ENCODE results near the gene NAALADL2. TPM values are rescaled to one million over a fixed set of nuclear protein-coding genes. Genes with fewer than 3 reads are reported as not detected.

NAALADL2 gene
- total RNA-seq, 1 donor from 2014 or later = 11.5 TPM

DNA sequence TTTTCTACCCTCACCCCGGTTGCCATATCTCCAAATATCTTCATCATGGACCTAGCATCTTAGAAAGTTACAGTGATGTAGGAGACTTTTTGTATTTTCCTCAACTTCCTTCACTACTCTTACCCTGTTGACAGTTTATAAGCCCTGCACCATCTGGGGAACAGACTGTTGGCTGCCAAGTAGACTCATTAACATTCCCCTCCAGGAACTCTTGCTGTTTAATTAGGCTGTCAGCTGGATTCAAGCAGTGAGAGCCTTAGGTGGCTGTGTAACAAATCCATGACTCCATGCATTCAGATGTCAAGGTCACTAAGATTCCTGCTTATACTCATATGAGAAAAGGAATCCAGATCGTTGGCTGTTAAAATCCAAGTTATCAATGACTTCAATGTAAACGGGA is 198.3 kb downstream of the NAALADL2 start:
- H3K79me2 ChIP-seq (ENCODE audit: low read depth) = no peaks in the 10 kb centered on the region
- Mint-ChIP-seq H3K36me3 (no peaks in the 10 kb centered on the region), H3K27ac (no peak overlapping the region), H3K4me3 (no peak overlapping the region), H3K4me1 (peaks cover 7% of the 10 kb centered on the region), H3K27me3 (ENCODE audit: insufficient read depth, low read depth) (peaks cover 2% of the 10 kb centered on the region), H3K9me3 (peaks cover 9% of the 10 kb centered on the region)
- H3K9ac ChIP-seq = no peak overlapping the region
- no peak overlapping the region for H3K4me3 ChIP-seq
- no peaks in the 10 kb centered on the region for H4K20me1 ChIP-seq (ENCODE audit: low read depth)
- TF ChIP-seq, protein P1, sequence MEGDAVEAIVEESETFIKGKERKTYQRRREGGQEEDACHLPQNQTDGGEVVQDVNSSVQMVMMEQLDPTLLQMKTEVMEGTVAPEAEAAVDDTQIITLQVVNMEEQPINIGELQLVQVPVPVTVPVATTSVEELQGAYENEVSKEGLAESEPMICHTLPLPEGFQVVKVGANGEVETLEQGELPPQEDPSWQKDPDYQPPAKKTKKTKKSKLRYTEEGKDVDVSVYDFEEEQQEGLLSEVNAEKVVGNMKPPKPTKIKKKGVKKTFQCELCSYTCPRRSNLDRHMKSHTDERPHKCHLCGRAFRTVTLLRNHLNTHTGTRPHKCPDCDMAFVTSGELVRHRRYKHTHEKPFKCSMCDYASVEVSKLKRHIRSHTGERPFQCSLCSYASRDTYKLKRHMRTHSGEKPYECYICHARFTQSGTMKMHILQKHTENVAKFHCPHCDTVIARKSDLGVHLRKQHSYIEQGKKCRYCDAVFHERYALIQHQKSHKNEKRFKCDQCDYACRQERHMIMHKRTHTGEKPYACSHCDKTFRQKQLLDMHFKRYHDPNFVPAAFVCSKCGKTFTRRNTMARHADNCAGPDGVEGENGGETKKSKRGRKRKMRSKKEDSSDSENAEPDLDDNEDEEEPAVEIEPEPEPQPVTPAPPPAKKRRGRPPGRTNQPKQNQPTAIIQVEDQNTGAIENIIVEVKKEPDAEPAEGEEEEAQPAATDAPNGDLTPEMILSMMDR (IDR thresholded peaks at IDR 0.05) = no peak
- no peak for TF ChIP-seq EZH2 (IDR thresholded peaks at IDR 0.05)
- TF ChIP-seq EZH2phosphoT487 (IDR thresholded peaks at IDR 0.05) = no peak
- H2AFZ ChIP-seq (replicated peaks) = no peak overlapping the region
- peak; percentile 12 for DNase-seq (ENCODE audit: low spot score)
- H3K4me2 ChIP-seq = no peak overlapping the region
- no peaks in the 10 kb centered on the region for H3K9me3 ChIP-seq (ENCODE audit: low read depth)
- no peaks in the 10 kb centered on the region for H3F3A ChIP-seq (ENCODE audit: low read depth)
- H3K27ac ChIP-seq = no peak overlapping the region
- H3K27me3 ChIP-seq = no peaks in the 10 kb centered on the region
- peaks cover 6% of the 10 kb centered on the region for H3K4me1 ChIP-seq
- no peaks in the 10 kb centered on the region for H3K36me3 ChIP-seq

DNA sequence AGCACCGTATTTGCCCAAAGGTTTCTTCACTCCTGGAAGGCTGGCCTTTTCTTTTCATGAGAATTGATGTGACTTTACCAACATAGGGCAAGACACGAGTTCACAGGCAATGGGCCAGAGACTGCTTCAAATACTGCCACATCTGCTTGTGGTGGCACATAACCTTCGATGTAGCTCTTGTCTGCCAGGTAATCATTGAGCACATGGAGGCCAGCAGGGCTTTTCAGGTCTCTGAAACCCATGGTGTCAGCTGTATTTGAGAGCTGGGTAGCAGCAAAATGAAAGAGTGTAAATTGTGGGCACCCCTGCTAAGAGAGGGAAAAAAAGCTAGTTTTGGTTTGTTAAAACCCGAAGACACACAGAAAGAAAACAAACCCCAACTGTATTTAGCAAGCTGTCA is 200.7 kb downstream of the NAALADL2 start:
- H3K4me3 ChIP-seq = no peak overlapping the region
- H3K4me1 Mint-ChIP-seq = peaks cover 7% of the 10 kb centered on the region
- no peaks in the 10 kb centered on the region for H3F3A ChIP-seq (ENCODE audit: low read depth)
- peaks cover 8% of the 10 kb centered on the region for H3K9me3 Mint-ChIP-seq
- no peak overlapping the region for H3K9ac ChIP-seq
- H2AFZ ChIP-seq (replicated peaks) = no peak overlapping the region
- DNase-seq (ENCODE audit: low spot score) = no peak
- H3K4me1 ChIP-seq = peaks cover 6% of the 10 kb centered on the region
- H3K4me3 Mint-ChIP-seq = no peak overlapping the region
- H3K4me2 ChIP-seq = no peak overlapping the region
- no peaks in the 10 kb centered on the region for H3K9me3 ChIP-seq (ENCODE audit: low read depth)
- H3K36me3 Mint-ChIP-seq = no peaks in the 10 kb centered on the region
- H4K20me1 ChIP-seq (ENCODE audit: low read depth) = no peaks in the 10 kb centered on the region
- H3K79me2 ChIP-seq (ENCODE audit: low read depth) = no peaks in the 10 kb centered on the region
- no peak overlapping the region for H3K27ac Mint-ChIP-seq
- no peak for TF ChIP-seq EZH2 (IDR thresholded peaks at IDR 0.05)
- TF ChIP-seq EZH2phosphoT487 (IDR thresholded peaks at IDR 0.05) = no peak
- TF ChIP-seq, protein P1 (IDR thresholded peaks at IDR 0.05) = no peak
- peaks cover 2% of the 10 kb centered on the region for H3K27me3 Mint-ChIP-seq (ENCODE audit: insufficient read depth, low read depth)
- no peak overlapping the region for H3K27ac ChIP-seq
- H3K27me3 ChIP-seq = no peaks in the 10 kb centered on the region
- H3K36me3 ChIP-seq = no peaks in the 10 kb centered on the region

DNA sequence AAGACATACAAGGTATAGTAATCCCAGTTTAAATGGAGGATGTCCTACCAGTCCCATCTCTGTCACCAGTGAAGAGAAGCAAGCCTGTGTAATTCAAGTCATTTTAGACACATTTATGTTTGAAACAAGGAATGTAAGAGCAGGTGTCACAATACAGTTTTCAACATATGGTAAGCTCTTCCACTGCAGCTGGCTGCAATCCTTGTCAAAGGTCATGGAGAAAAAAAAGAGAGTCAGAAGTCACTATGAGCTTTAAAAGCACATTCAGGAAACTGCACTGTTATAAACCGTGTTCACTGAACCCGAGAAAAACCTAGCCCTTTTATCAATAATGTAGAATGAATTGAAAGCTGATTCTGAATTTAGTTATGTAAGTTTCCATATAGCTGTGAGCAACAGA is 206.4 kb downstream of the NAALADL2 start:
- H3K4me3 ChIP-seq = no peak overlapping the region
- Mint-ChIP-seq H3K36me3 (no peaks in the 10 kb centered on the region), H3K27ac (no peak overlapping the region), H3K4me1 (no peaks in the 10 kb centered on the region), H3K4me3 (no peak overlapping the region), H3K27me3 (ENCODE audit: insufficient read depth, low read depth) (no peaks in the 10 kb centered on the region), H3K9me3 (no peaks in the 10 kb centered on the region)
- H3K4me2 ChIP-seq = no peak overlapping the region
- H3K27me3 ChIP-seq = no peaks in the 10 kb centered on the region
- no peak overlapping the region for H3K27ac ChIP-seq
- TF ChIP-seq EZH2phosphoT487 (IDR thresholded peaks at IDR 0.05) = no peak
- no peak for TF ChIP-seq EZH2 (IDR thresholded peaks at IDR 0.05)
- TF ChIP-seq, protein P1 (IDR thresholded peaks at IDR 0.05) = no peak
- H3F3A ChIP-seq (ENCODE audit: low read depth) = no peaks in the 10 kb centered on the region
- no peak overlapping the region for H2AFZ ChIP-seq (replicated peaks)
- H3K4me1 ChIP-seq = no peaks in the 10 kb centered on the region
- H3K79me2 ChIP-seq (ENCODE audit: low read depth) = no peaks in the 10 kb centered on the region
- no peak for DNase-seq (ENCODE audit: low spot score)
- H3K36me3 ChIP-seq = no peaks in the 10 kb centered on the region
- no peak overlapping the region for H3K9ac ChIP-seq
- no peaks in the 10 kb centered on the region for H3K9me3 ChIP-seq (ENCODE audit: low read depth)
- H4K20me1 ChIP-seq (ENCODE audit: low read depth) = no peaks in the 10 kb centered on the region

Data from neural progenitor cell (in vitro differentiated cells).